Panc1 (cell line): ENCODE data around the gene CEP55. TPM values are rescaled to one million over a fixed set of nuclear protein-coding genes. Genes with fewer than 3 reads are reported as not detected.

Experiments
- ATAC-seq: fragments of 200-7000 bp; cut with Tn5 transposase; 2 replicates; pipeline ENCODE4 v1.9.1; 2020; ENCODE audit warnings: mild to moderate bottlenecking, moderate library complexity
- BruUV-seq: library from RNA; stranded (reverse); fragments of 400-500 nt; replicated peaks from 2 replicates; lab custom pipeline; 2021; lab: Mats Ljungman, UMichigan
- CTCF ChIA-PET: fragments of 300-600 bp; sonication (Branson Sonifier 250); formaldehyde crosslinking; loops from one replicate; lab custom pipeline; 2022; ENCODE audit warnings: antibody characterized with exemption; lab: Charles Lee
- POLR2A ChIA-PET: fragments of 300-600 bp; sonication (Branson Sonifier 250); formaldehyde crosslinking; loops from one replicate; lab custom pipeline; 2022; ENCODE audit warnings: antibody characterized with exemption; lab: Charles Lee
- DNase-seq: peaks from one replicate; pipeline ENCODE4 v3.0.0-alpha.2; 2010; ENCODE audit warnings: low read depth, low spot score
- H3K27ac ChIP-seq: 2 replicates; pipeline ENCODE4 v1.5.1; 2011; ENCODE audit warnings: mild to moderate bottlenecking, low read length, inconsistent platforms
- H3K27me3 ChIP-seq: fragments of 200-500 bp; sonication (Bioruptor generic); 2 replicates; pipeline ENCODE4 v1.6.0; 2014; ENCODE audit warnings: low read length, inconsistent platforms; ENCODE audit not compliant: control insufficient read depth, insufficient read depth
- H3K36me3 ChIP-seq: fragments of 200-500 bp; sonication (Bioruptor generic); 2 replicates; pipeline ENCODE4 v1.5.1; 2014; ENCODE audit warnings: inconsistent platforms, mild to moderate bottlenecking, low read length, moderate library complexity; ENCODE audit not compliant: control insufficient read depth, insufficient read depth
- H3K4me1 ChIP-seq: 2 replicates; pipeline ENCODE4 v1.5.1; 2011; ENCODE audit warnings: inconsistent platforms, mild to moderate bottlenecking, low read length, moderate library complexity; ENCODE audit not compliant: control insufficient read depth, insufficient read depth
- H3K4me3 ChIP-seq, 2 experiments: 2 replicates each; pipeline ENCODE4 v1.5.1; 2011 to 2012; ENCODE audit warnings: low read depth in 2 of 2, low read length in 2 of 2, mild to moderate bottlenecking in 2 of 2, inconsistent platforms in 1 of 2, moderate library complexity in 1 of 2
- H3K9me3 ChIP-seq: fragments of 200-500 bp; sonication (Bioruptor generic); 2 replicates; pipeline ENCODE4 v1.5.1; 2014; ENCODE audit warnings: low read depth, mild to moderate bottlenecking, inconsistent platforms, low read length, moderate library complexity; ENCODE audit not compliant: control insufficient read depth, insufficient read depth
- CTCF ChIP-seq: fragments of 450-650 bp; IDR thresholded peaks from 2 replicates; pipeline ENCODE4 v1.5.1; 2017; ENCODE audit warnings: mild to moderate bottlenecking
- POLR2AphosphoS5 ChIP-seq: IDR thresholded peaks from 2 replicates; pipeline ENCODE4 v1.6.1; 2012; ENCODE audit warnings: mild to moderate bottlenecking, low read depth, low read length, moderate library complexity
- REST ChIP-seq, 2 experiments: IDR thresholded peaks; 2 replicates each; pipeline ENCODE4 v1.6.1; 2011 to 2012; ENCODE audit warnings: low read depth in 2 of 2, control low read depth in 1 of 2, low read length in 1 of 2, mild to moderate bottlenecking in 1 of 2, moderate library complexity in 1 of 2; ENCODE audit not compliant: insufficient read depth in 1 of 2
- SIN3A ChIP-seq: IDR thresholded peaks from 2 replicates; pipeline ENCODE4 v1.6.1; 2012; ENCODE audit warnings: low read depth, mild to moderate bottlenecking, low read length, moderate library complexity, borderline replicate concordance; ENCODE audit not compliant: insufficient read depth
- TCF7L2 ChIP-seq: IDR thresholded peaks from 2 replicates; pipeline ENCODE4 v1.6.1; 2011; ENCODE audit warnings: mild to moderate bottlenecking, low read depth, low read length, inconsistent platforms
- in situ Hi-C: cut with HindIII; loops from 2 replicates; pipeline ENCODE4 v1.10.0; 2016; ENCODE audit warnings: low sequenced_read_pairs, low pct_unique_long_range_greater_than_20kb
- intact Hi-C: fragments of 100-400 bp; cut with micrococcal nuclease; formaldehyde crosslinking; loops from one replicate; pipeline ENCODE4 v1.10.0; 2022; ENCODE audit not compliant: unreplicated experiment
- total RNA-seq: library from RNA; stranded (reverse); gene quantifications from one replicate; pipeline ENCODE4 v1.2.1, GENCODE V29; 2021; ENCODE audit not compliant: unreplicated experiment

The CEP55 gene
- total RNA-seq, 1 experiment from 2014 or later: 96.4 TPM

GRCh38 chr10:93471110-93471651 lies 25.2 kb upstream of the CEP55 start:
- no peak overlapping the region for H3K4me3 ChIP-seq
- peak; percentile 59 for ATAC-seq
- peaks cover 92% of the 10 kb centered on the region for H3K4me1 ChIP-seq

GRCh38 chr10:93473161-93473560 lies 23.3 kb upstream of the CEP55 start:
- peaks cover 95% of the 10 kb centered on the region for H3K4me1 ChIP-seq
- CTCF ChIA-PET: interaction anchor here (1.0 kb wide), 1 partner anchor 9 kb away, joined by 4 read pairs; the partner anchor contains the start of gene MYOF
- POLR2A ChIA-PET: no interaction called here
- DNase-seq (no peak), ATAC-seq (no peak)
- peaks cover 4% of the 10 kb centered on the region; the same call in 1 of the 2 replicates for H3K9me3 ChIP-seq
- TF ChIP-seq SIN3A: no peak
- no peak for TF ChIP-seq TCF7L2
- TF ChIP-seq REST (IDR thresholded peaks at IDR 0.05; ENCODE audit: insufficient read depth in 1 of 2, low read depth in 2 of 2, low read length in 1 of 2): no peak
- no peak for TF ChIP-seq CTCF
- no peak for TF ChIP-seq POLR2AphosphoS5
- H3K27me3 ChIP-seq: no peaks in the 10 kb centered on the region
- no peak overlapping the region for H3K4me3 ChIP-seq
- in situ Hi-C loops: no loop called here
- no peaks in the 10 kb centered on the region; the same call in 1 of the 2 replicates for H3K36me3 ChIP-seq
- H3K27ac ChIP-seq: peak overlapping the region; percentile 100
- no TSS peak for BruUV-seq
- intact Hi-C loops: no loop called here

More at GRCh38 chr10:93471110-93471651, 25.2 kb upstream of the CEP55 start:
- in situ Hi-C loops: no loop called here
- TF ChIP-seq REST (IDR thresholded peaks at IDR 0.05; ENCODE audit: insufficient read depth in 1 of 2, low read depth in 2 of 2, low read length in 1 of 2) (no peak), CTCF (no peak), TCF7L2 (peak; percentile 87), POLR2AphosphoS5 (peak; percentile 79), SIN3A (no peak)
- no TSS peak for BruUV-seq
- no peaks in the 10 kb centered on the region for H3K27me3 ChIP-seq
- H3K27ac ChIP-seq: peak overlapping the region; percentile 100
- intact Hi-C loops: no loop called here
- no peaks in the 10 kb centered on the region; the same call in 1 of the 2 replicates for H3K36me3 ChIP-seq
- H3K9me3 ChIP-seq: peaks cover 4% of the 10 kb centered on the region; the same call in 1 of the 2 replicates
- peak; percentile 95 for DNase-seq
- ChIA-PET POLR2A (interaction anchor here (0.5 to 0.8 kb wide), 3 partner anchors 13 to 30 kb away, joined by 3 to 5 read pairs (median 3); no protein-coding TSS in a partner anchor), CTCF (interaction anchor here (0.6 to 1.4 kb wide), 4 partner anchors 9 to 408 kb away, joined by 5 to 7 read pairs (median 6); partner anchors contain the start of gene MYOF)
